HepG2 (cell line): ENCODE results near the gene CPNE2.

Experiments used
- CTCF ChIP-seq: sonication (generic); formaldehyde crosslinking; IDR thresholded peaks from 2 replicates; pipeline ENCODE4 v1.5.0; 2020; ENCODE audit warnings: mild to moderate bottlenecking, missing genetic modification reagents, moderate library complexity
- FOSL1 ChIP-seq: sonication (generic); formaldehyde crosslinking; IDR thresholded peaks from 2 replicates; pipeline ENCODE4 v1.9.0; 2021; ENCODE audit warnings: missing genetic modification reagents, borderline replicate concordance
- FOXA3 ChIP-seq: IDR thresholded peaks from 2 replicates; pipeline ENCODE4 v1.6.1; 2016; ENCODE audit warnings: missing genetic modification reagents, missing compliant biosample characterization
- FOXM1 ChIP-seq: sonication (generic); formaldehyde crosslinking; IDR thresholded peaks from 2 replicates; pipeline ENCODE4 v1.5.0; 2020; ENCODE audit warnings: missing genetic modification reagents
- KDM1A ChIP-seq: IDR thresholded peaks from 2 replicates; pipeline ENCODE4 v1.6.1; 2016; ENCODE audit warnings: missing compliant biosample characterization
- MAX ChIP-seq: IDR thresholded peaks from 2 replicates; pipeline ENCODE4 v1.6.1; 2012; ENCODE audit warnings: inconsistent platforms
- MBNL3 ChIP-seq: fragments of 250-450 bp; sonication (Bioruptor Pico); conservative IDR thresholded peaks from 2 replicates; pipeline ENCODE4 v1.8.0; 2022; ENCODE audit warnings: mild to moderate bottlenecking, inconsistent platforms
- NR2F2 ChIP-seq: IDR thresholded peaks from 2 replicates; pipeline ENCODE4 v1.6.1; 2012; ENCODE audit warnings: low read depth, inconsistent platforms, borderline replicate concordance
- RFX5 ChIP-seq: IDR thresholded peaks from 2 replicates; pipeline ENCODE4 v1.6.1; 2011; ENCODE audit warnings: low read depth, low read length, improper control_type of control experiment
- SMAD9 ChIP-seq: sonication (generic); formaldehyde crosslinking; IDR thresholded peaks from 2 replicates; pipeline ENCODE4 v1.5.1; 2020; ENCODE audit warnings: mild to moderate bottlenecking, missing genetic modification reagents
- SMC3 ChIP-seq: IDR thresholded peaks from 2 replicates; pipeline ENCODE4 v1.6.1; 2011; ENCODE audit warnings: low read length, improper control_type of control experiment
- ZNF740 ChIP-seq: sonication (generic); formaldehyde crosslinking; IDR thresholded peaks from 2 replicates; pipeline ENCODE4 v1.4.0; 2020; ENCODE audit warnings: missing genetic modification reagents
- ZNF747 ChIP-seq: sonication (generic); formaldehyde crosslinking; IDR thresholded peaks from 2 replicates; pipeline ENCODE4 v1.8.1; 2023; ENCODE audit warnings: missing genetic modification reagents, mild to moderate bottlenecking, borderline replicate concordance

GRCh38 chr16:57159447-57159846, 67.1 kb downstream of the CPNE2 start:
- TF ChIP-seq NR2F2 = no peak
- no peak for TF ChIP-seq MAX
- TF ChIP-seq MBNL3 = no peak
- TF ChIP-seq KDM1A (CRISPR knock-in tag) = no peak
- TF ChIP-seq CTCF = no peak
- no peak for TF ChIP-seq SMC3
- TF ChIP-seq FOSL1 (CRISPR knock-in tag) = no peak
- TF ChIP-seq RFX5 = no peak
- TF ChIP-seq ZNF747 (CRISPR knock-in tag) = no peak
- no peak for TF ChIP-seq SMAD9 (CRISPR knock-in tag)
- no peak for TF ChIP-seq FOXM1
- TF ChIP-seq ZNF740 (CRISPR knock-in tag) = no peak
- TF ChIP-seq FOXA3 = no peak
